GM12878 (cell line): ENCODE data around the gene ZNF423.

ENCODE experiments used
- BMI1 ChIP-seq: fragments of 450-650 bp; IDR thresholded peaks from 2 replicates; pipeline ENCODE4 v1.6.1; 2016; ENCODE audit warnings: mild to moderate bottlenecking, moderate library complexity, borderline replicate concordance
- CBFB ChIP-seq: IDR thresholded peaks from 2 replicates; pipeline ENCODE4 v1.6.1; 2016; ENCODE audit warnings: antibody characterized with exemption, low read depth
- ETV6 ChIP-seq, 2 experiments: fragments of 450-650 bp in 1 of 2; IDR thresholded peaks in 1 of 2; conservative IDR thresholded peaks in 1 of 2; 2 replicates each; pipeline ENCODE4 v1.6.1; 2014; ENCODE audit warnings: antibody characterized with exemption in 1 of 2, borderline replicate concordance in 1 of 2, low read depth in 1 of 2, mild to moderate bottlenecking in 1 of 2, moderate library complexity in 1 of 2
- POLR2A ChIP-seq: IDR thresholded peaks from 2 replicates; pipeline ENCODE4 v1.6.1; 2011; ENCODE audit warnings: low read depth, mild to moderate bottlenecking, low read length
- RAD21 ChIP-seq: IDR thresholded peaks from 2 replicates; pipeline ENCODE4 v1.6.1; 2011; ENCODE audit warnings: mild to moderate bottlenecking, low read depth, low read length, moderate library complexity; ENCODE audit not compliant: insufficient read depth
- RBBP5 ChIP-seq: fragments of 200-600 bp; sonication (generic); conservative IDR thresholded peaks from 2 replicates; pipeline ENCODE4 v1.6.1; 2016
- RELB ChIP-seq: fragments of 450-650 bp; IDR thresholded peaks from 2 replicates; pipeline ENCODE4 v1.6.1; 2017; ENCODE audit warnings: low read depth, mild to moderate bottlenecking, moderate library complexity
- SP1 ChIP-seq: IDR thresholded peaks from one replicate; pipeline ENCODE4 v1.6.1; 2011; ENCODE audit warnings: low read depth, low read length
- TAF1 ChIP-seq: IDR thresholded peaks from 2 replicates; pipeline ENCODE4 v1.6.1; 2011; ENCODE audit warnings: mild to moderate bottlenecking, low read depth, low read length, borderline replicate concordance
- TF ChIP-seq, protein P1 (sequence below): IDR thresholded peaks from 2 replicates; pipeline ENCODE4 v1.6.1; 2011; ENCODE audit warnings: mild to moderate bottlenecking, low read depth, low read length, moderate library complexity; ENCODE audit not compliant: insufficient replicate concordance
- TF ChIP-seq, protein P2 (sequence below), 3 experiments: IDR thresholded peaks in 2 of 3; conservative IDR thresholded peaks in 1 of 3; 2 replicates each; pipeline ENCODE4 v1.5.1; 2011; ENCODE audit warnings: low read depth in 3 of 3, low read length in 3 of 3, mild to moderate bottlenecking in 3 of 3, control low read depth in 2 of 3, moderate library complexity in 2 of 3, inconsistent platforms in 1 of 3, mixed read lengths in 1 of 3; ENCODE audit not compliant: control insufficient read depth in 2 of 3, insufficient read depth in 1 of 3; ENCODE audit errors: extremely low read depth in 1 of 3
- TF ChIP-seq, protein P3 (sequence below): fragments of 450-650 bp; IDR thresholded peaks from 2 replicates; pipeline ENCODE4 v1.6.1; 2016; ENCODE audit warnings: mild to moderate bottlenecking

DNA sequence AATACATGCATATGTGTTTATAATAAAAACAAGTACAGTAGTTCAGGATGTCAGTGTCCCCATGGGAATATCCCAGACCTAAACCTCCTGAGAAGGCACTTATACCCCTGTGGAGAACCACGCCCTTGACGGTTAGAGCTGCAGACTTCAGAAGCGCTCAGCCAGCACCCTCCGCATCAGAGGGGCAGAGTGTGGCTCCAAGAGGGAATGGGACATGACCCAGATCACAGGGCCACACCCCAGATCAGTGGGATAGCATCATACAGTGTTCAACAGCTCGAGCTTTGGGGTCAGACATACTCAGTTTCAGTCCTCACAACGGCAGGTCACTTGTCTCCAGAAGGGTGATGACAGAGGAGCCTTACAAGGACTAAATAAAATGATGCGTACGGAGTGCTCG lies 45.8 kb upstream of the ZNF423 start:
- TF ChIP-seq ETV6 (conservative IDR thresholded peaks at IDR 0.05 in 1 of 2, IDR thresholded peaks at IDR 0.05 in 1 of 2; ENCODE audit: borderline replicate concordance in 1 of 2, low read depth in 1 of 2) = no peak
- TF ChIP-seq, protein P1, sequence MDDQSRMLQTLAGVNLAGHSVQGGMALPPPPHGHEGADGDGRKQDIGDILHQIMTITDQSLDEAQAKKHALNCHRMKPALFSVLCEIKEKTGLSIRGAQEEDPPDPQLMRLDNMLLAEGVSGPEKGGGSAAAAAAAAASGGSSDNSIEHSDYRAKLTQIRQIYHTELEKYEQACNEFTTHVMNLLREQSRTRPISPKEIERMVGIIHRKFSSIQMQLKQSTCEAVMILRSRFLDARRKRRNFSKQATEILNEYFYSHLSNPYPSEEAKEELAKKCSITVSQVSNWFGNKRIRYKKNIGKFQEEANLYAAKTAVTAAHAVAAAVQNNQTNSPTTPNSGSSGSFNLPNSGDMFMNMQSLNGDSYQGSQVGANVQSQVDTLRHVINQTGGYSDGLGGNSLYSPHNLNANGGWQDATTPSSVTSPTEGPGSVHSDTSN = no peak
- TF ChIP-seq RBBP5 = no peak
- no peak for TF ChIP-seq SP1
- no peak for TF ChIP-seq RELB
- TF ChIP-seq RAD21 = no peak
- TF ChIP-seq, protein P2, sequence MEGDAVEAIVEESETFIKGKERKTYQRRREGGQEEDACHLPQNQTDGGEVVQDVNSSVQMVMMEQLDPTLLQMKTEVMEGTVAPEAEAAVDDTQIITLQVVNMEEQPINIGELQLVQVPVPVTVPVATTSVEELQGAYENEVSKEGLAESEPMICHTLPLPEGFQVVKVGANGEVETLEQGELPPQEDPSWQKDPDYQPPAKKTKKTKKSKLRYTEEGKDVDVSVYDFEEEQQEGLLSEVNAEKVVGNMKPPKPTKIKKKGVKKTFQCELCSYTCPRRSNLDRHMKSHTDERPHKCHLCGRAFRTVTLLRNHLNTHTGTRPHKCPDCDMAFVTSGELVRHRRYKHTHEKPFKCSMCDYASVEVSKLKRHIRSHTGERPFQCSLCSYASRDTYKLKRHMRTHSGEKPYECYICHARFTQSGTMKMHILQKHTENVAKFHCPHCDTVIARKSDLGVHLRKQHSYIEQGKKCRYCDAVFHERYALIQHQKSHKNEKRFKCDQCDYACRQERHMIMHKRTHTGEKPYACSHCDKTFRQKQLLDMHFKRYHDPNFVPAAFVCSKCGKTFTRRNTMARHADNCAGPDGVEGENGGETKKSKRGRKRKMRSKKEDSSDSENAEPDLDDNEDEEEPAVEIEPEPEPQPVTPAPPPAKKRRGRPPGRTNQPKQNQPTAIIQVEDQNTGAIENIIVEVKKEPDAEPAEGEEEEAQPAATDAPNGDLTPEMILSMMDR (IDR thresholded peaks at IDR 0.05 in 2 of 3, conservative IDR thresholded peaks at IDR 0.05 in 1 of 3; ENCODE audit: control insufficient read depth in 2 of 3, extremely low read depth in 1 of 3, insufficient read depth in 1 of 3, low read depth in 3 of 3, low read length in 3 of 3) = no peak
- TF ChIP-seq, protein P3, sequence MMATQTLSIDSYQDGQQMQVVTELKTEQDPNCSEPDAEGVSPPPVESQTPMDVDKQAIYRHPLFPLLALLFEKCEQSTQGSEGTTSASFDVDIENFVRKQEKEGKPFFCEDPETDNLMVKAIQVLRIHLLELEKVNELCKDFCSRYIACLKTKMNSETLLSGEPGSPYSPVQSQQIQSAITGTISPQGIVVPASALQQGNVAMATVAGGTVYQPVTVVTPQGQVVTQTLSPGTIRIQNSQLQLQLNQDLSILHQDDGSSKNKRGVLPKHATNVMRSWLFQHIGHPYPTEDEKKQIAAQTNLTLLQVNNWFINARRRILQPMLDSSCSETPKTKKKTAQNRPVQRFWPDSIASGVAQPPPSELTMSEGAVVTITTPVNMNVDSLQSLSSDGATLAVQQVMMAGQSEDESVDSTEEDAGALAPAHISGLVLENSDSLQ = no peak
- TF ChIP-seq BMI1 = no peak
- no peak for TF ChIP-seq TAF1
- no peak for TF ChIP-seq CBFB
- no peak for TF ChIP-seq POLR2A
